Loucy (cell line): Measurements from ENCODE around the gene AGTRAP.

Experiments used
- H2AFZ ChIP-seq: fragments of 200-600 bp; sonication (generic); 2 replicates; pipeline ENCODE4 v1.6.0; 2016; ENCODE audit warnings: antibody characterized with exemption, mild to moderate bottlenecking, low read length, moderate library complexity
- H3F3A ChIP-seq: fragments of 200-600 bp; 2 replicates; pipeline ENCODE4 v1.6.0; 2016; ENCODE audit warnings: antibody characterized with exemption, low read depth, mild to moderate bottlenecking
- H3K27me3 ChIP-seq: fragments of 200-600 bp; sonication (generic); 2 replicates; pipeline ENCODE4 v1.6.1; 2014; ENCODE audit warnings: low read length, mild to moderate bottlenecking; ENCODE audit not compliant: insufficient read depth, poor library complexity, severe bottlenecking
- H3K36me3 ChIP-seq: fragments of 200-600 bp; sonication (generic); 2 replicates; pipeline ENCODE4 v1.6.1; 2016; ENCODE audit warnings: low read length; ENCODE audit not compliant: insufficient read depth
- H3K4me1 ChIP-seq: fragments of 200-600 bp; sonication (generic); 2 replicates; pipeline ENCODE4 v1.5.1; 2014; ENCODE audit warnings: low read length, mild to moderate bottlenecking; ENCODE audit not compliant: insufficient read depth, poor library complexity, severe bottlenecking
- H3K4me2 ChIP-seq: fragments of 200-600 bp; sonication (generic); 2 replicates; pipeline ENCODE4 v1.6.0; 2014; ENCODE audit warnings: antibody characterized with exemption, low read length, low read depth, mild to moderate bottlenecking; ENCODE audit not compliant: poor library complexity, severe bottlenecking
- H3K4me3 ChIP-seq: fragments of 200-600 bp; sonication (generic); 2 replicates; pipeline ENCODE4 v1.5.1; 2014; ENCODE audit warnings: low read length, mild to moderate bottlenecking, mixed read lengths; ENCODE audit not compliant: poor library complexity, severe bottlenecking
- H3K79me2 ChIP-seq: fragments of 200-600 bp; sonication (generic); 2 replicates; pipeline ENCODE4 v1.6.1; 2014; ENCODE audit warnings: low read length; ENCODE audit not compliant: insufficient read depth
- H3K9ac ChIP-seq: fragments of 200-600 bp; sonication (generic); 2 replicates; pipeline ENCODE4 v1.6.0; 2014; ENCODE audit warnings: mild to moderate bottlenecking, low read depth, low read length, moderate library complexity; ENCODE audit not compliant: poor library complexity, severe bottlenecking
- H3K9me2 ChIP-seq: fragments of 200-600 bp; sonication (generic); replicated peaks from 2 replicates; pipeline ENCODE4 v1.6.1; 2016; ENCODE audit warnings: low read depth, low read length, mixed read lengths
- H3K9me3 ChIP-seq: fragments of 200-600 bp; sonication (generic); 2 replicates; pipeline ENCODE4 v1.6.1; 2014; ENCODE audit warnings: mild to moderate bottlenecking, antibody characterized with exemption, low read length, low read depth; ENCODE audit not compliant: insufficient read depth
- H4K20me1 ChIP-seq: fragments of 200-600 bp; sonication (generic); 2 replicates; pipeline ENCODE4 v1.6.0; 2014; ENCODE audit warnings: antibody characterized with exemption, low read length, mild to moderate bottlenecking; ENCODE audit not compliant: insufficient read depth, poor library complexity, severe bottlenecking
- EZH2phosphoT487 ChIP-seq: fragments of 200-600 bp; IDR thresholded peaks from 2 replicates; pipeline ENCODE4 v1.6.1; 2018; ENCODE audit warnings: antibody characterized with exemption, mild to moderate bottlenecking, moderate library complexity, borderline replicate concordance
- TF ChIP-seq, protein P1 (sequence below): fragments of 200-600 bp; sonication (generic); conservative IDR thresholded peaks from 2 replicates; pipeline ENCODE4 v1.5.1; 2014; ENCODE audit warnings: mild to moderate bottlenecking, antibody characterized with exemption, low read length

AGTRAP gene

DNA sequence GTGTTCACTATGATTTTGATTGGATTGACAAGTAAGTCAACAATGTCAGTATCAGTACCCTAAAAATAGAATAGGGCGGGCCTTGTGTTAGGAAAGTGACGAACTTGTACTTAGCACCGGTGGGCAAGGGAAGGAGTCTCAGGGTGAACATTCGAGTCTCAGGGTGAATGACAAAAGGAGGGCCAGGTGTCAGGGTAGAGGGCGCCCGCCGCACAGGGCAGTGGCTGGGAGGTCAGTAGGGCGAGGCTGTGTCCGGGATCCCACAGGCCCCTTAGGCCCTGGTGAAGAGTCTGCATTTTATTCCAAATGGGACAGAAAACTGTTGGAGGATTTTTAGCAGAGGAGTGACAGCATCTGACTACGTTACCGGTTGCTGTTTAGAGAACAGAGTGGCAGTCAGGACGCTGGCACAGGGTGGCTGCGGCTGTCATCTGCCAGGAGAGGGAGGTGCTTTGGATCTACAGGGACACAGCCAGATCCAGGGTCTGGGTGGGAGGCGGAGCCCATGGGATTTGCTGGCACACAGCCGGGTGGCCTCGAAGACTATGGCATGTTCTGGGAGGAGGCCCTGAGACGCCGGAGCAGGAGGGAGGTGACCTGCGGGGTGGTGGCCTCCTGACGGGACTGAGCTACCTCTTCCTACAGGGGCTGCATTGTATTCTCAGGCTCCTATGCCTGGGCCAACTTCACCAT lies 11.0 kb downstream of the AGTRAP start:
- Histone ChIP-seq H3K4me2 (no peak overlapping the region), H3F3A (no peaks in the 10 kb centered on the region), H3K4me1 (peaks cover 30% of the 10 kb centered on the region), H3K9me3 (no peaks in the 10 kb centered on the region), H3K27me3 (no peaks in the 10 kb centered on the region), H2AFZ (no peak overlapping the region), H3K36me3 (no peaks in the 10 kb centered on the region), H3K4me3 (no peak overlapping the region), H3K9me2 (no peaks in the 10 kb centered on the region), H4K20me1 (no peaks in the 10 kb centered on the region), H3K9ac (no peak overlapping the region), H3K79me2 (no peaks in the 10 kb centered on the region)
- no peak for TF ChIP-seq EZH2phosphoT487
- TF ChIP-seq, protein P1, sequence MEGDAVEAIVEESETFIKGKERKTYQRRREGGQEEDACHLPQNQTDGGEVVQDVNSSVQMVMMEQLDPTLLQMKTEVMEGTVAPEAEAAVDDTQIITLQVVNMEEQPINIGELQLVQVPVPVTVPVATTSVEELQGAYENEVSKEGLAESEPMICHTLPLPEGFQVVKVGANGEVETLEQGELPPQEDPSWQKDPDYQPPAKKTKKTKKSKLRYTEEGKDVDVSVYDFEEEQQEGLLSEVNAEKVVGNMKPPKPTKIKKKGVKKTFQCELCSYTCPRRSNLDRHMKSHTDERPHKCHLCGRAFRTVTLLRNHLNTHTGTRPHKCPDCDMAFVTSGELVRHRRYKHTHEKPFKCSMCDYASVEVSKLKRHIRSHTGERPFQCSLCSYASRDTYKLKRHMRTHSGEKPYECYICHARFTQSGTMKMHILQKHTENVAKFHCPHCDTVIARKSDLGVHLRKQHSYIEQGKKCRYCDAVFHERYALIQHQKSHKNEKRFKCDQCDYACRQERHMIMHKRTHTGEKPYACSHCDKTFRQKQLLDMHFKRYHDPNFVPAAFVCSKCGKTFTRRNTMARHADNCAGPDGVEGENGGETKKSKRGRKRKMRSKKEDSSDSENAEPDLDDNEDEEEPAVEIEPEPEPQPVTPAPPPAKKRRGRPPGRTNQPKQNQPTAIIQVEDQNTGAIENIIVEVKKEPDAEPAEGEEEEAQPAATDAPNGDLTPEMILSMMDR = no peak

DNA sequence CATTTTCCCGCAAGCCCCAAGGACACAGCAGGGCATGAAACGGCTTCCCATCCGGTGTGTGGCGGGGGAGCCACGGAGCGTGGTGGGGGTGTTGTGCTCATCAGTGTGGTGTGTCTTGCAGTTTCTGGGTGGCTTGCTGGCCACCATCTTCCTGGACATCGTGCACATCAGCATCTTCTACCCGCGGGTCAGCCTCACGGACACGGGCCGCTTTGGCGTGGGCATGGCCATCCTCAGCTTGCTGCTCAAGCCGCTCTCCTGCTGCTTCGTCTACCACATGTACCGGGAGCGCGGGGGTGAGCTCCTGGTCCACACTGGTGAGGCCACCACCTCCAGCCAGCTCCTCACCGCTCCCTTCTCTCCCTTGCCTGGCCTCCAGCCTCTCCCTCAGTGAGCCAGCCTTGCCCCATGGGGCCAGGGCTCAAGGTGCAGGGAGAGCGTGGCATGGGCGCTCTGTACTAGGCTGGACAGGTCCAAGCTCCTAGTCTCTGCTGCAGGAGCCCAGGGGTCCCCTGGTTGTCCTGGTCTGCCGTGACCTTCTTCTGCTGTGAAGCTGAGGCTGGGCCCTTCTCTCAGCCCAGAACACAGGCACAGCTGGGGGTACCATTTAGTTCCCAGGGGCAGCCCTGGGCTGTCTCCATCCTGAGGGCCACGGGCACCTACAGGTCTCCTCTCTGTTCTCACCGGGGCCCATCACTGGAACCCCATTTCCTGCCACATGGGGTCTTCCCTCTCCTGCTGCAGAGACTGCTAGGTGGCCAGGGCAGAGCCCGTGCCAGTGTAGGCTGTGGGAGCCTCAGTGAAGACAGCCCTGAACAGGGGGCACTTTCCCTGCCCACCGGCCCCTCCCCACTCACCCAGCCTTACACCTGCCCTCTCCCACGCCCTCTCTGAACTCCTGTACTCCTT lies 12.6 kb downstream of the AGTRAP start:
- H2AFZ ChIP-seq = peak overlapping the region; percentile 72; the same call in 1 of the 2 replicates
- H3K9ac ChIP-seq = peak overlapping the region; percentile 61
- peak overlapping the region; percentile 47 for H3K4me3 ChIP-seq
- H3K27me3 ChIP-seq = no peaks in the 10 kb centered on the region
- no peaks in the 10 kb centered on the region for H3K79me2 ChIP-seq
- H3K4me2 ChIP-seq = peak overlapping the region; percentile 64
- no peaks in the 10 kb centered on the region for H4K20me1 ChIP-seq
- no peak for TF ChIP-seq EZH2phosphoT487
- TF ChIP-seq, protein P1 = no peak
- no peaks in the 10 kb centered on the region for H3K9me3 ChIP-seq
- peaks cover 19% of the 10 kb centered on the region for H3K4me1 ChIP-seq
- H3K9me2 ChIP-seq = no peaks in the 10 kb centered on the region
- no peaks in the 10 kb centered on the region for H3K36me3 ChIP-seq
- no peaks in the 10 kb centered on the region for H3F3A ChIP-seq

DNA sequence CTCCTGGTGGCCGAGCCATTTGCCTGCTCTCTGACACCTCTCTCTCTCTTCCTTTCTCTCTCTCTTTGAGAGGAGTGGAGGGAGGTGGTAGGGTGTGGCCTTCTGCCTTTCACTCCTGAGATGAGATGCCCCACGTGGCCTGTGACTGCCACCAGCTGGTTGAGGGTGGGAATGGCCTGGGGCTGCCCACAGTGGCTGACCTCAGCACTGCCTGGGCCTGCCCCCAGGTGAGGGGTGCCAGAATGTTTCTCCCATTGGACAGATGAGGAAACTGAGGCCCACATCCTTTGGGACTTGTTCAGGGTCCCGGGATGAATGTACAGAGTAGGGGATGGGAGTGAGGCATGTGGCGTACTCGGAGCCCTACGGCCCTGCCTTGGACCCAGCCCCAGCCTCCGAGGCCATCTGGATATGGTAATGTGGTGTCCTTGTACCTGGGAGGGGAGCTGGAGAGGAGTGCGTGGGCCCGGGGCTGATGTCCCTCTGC lies 13.3 kb downstream of the AGTRAP start:
- Histone ChIP-seq H3K4me1 (peaks cover 19% of the 10 kb centered on the region), H3K79me2 (no peaks in the 10 kb centered on the region), H3K4me2 (peak overlapping the region; percentile 64), H3K27me3 (no peaks in the 10 kb centered on the region), H3K36me3 (no peaks in the 10 kb centered on the region), H3K9ac (peak overlapping the region; percentile 61), H3K4me3 (peak overlapping the region; percentile 47), H3K9me2 (no peaks in the 10 kb centered on the region), H4K20me1 (no peaks in the 10 kb centered on the region), H3K9me3 (no peaks in the 10 kb centered on the region), H2AFZ (peak overlapping the region; percentile 72; the same call in 1 of the 2 replicates), H3F3A (no peaks in the 10 kb centered on the region)
- TF ChIP-seq EZH2phosphoT487 = no peak
- TF ChIP-seq, protein P1 = peak; percentile 99
